Measurements from ENCODE around the gene C8A.

- TF ChIP-seq, protein P1, sequence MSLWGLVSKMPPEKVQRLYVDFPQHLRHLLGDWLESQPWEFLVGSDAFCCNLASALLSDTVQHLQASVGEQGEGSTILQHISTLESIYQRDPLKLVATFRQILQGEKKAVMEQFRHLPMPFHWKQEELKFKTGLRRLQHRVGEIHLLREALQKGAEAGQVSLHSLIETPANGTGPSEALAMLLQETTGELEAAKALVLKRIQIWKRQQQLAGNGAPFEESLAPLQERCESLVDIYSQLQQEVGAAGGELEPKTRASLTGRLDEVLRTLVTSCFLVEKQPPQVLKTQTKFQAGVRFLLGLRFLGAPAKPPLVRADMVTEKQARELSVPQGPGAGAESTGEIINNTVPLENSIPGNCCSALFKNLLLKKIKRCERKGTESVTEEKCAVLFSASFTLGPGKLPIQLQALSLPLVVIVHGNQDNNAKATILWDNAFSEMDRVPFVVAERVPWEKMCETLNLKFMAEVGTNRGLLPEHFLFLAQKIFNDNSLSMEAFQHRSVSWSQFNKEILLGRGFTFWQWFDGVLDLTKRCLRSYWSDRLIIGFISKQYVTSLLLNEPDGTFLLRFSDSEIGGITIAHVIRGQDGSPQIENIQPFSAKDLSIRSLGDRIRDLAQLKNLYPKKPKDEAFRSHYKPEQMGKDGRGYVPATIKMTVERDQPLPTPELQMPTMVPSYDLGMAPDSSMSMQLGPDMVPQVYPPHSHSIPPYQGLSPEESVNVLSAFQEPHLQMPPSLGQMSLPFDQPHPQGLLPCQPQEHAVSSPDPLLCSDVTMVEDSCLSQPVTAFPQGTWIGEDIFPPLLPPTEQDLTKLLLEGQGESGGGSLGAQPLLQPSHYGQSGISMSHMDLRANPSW (CRISPR knock-in tag; IDR thresholded peaks at IDR 0.05; ENCODE audit: borderline replicate concordance), result no peak
- no peak for TF ChIP-seq ZNF317 (CRISPR knock-in tag; IDR thresholded peaks at IDR 0.05)
- no peak for TF ChIP-seq ZBTB4 (CRISPR knock-in tag; IDR thresholded peaks at IDR 0.05; ENCODE audit: borderline replicate concordance)
- no peak for TF ChIP-seq NFATC3 (CRISPR knock-in tag; IDR thresholded peaks at IDR 0.05)
- TF ChIP-seq, protein P2, sequence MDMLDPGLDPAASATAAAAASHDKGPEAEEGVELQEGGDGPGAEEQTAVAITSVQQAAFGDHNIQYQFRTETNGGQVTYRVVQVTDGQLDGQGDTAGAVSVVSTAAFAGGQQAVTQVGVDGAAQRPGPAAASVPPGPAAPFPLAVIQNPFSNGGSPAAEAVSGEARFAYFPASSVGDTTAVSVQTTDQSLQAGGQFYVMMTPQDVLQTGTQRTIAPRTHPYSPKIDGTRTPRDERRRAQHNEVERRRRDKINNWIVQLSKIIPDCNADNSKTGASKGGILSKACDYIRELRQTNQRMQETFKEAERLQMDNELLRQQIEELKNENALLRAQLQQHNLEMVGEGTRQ (IDR thresholded peaks at IDR 0.05; ENCODE audit: low read depth, low read length), result no peak
- TF ChIP-seq, protein P2 (CRISPR knock-in tag; IDR thresholded peaks at IDR 0.05; ENCODE audit: borderline replicate concordance), result no peak
- TF ChIP-seq ZNF207 (IDR thresholded peaks at IDR 0.05; ENCODE audit: borderline replicate concordance), result no peak
- no peak for TF ChIP-seq ZNF644 (CRISPR knock-in tag; IDR thresholded peaks at IDR 0.05; ENCODE audit: low read depth)
- TF ChIP-seq IRF1 (CRISPR knock-in tag; IDR thresholded peaks at IDR 0.05; ENCODE audit: low read depth), result no peak
- TF ChIP-seq ZNF350 (CRISPR knock-in tag; IDR thresholded peaks at IDR 0.05; ENCODE audit: borderline replicate concordance, low read depth), result no peak
- TF ChIP-seq, protein P3, sequence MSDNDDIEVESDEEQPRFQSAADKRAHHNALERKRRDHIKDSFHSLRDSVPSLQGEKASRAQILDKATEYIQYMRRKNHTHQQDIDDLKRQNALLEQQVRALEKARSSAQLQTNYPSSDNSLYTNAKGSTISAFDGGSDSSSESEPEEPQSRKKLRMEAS (IDR thresholded peaks at IDR 0.05), result no peak
- no peak for TF ChIP-seq HOXA3 (CRISPR knock-in tag; IDR thresholded peaks at IDR 0.05)
- no peak for TF ChIP-seq YEATS4 (CRISPR knock-in tag; IDR thresholded peaks at IDR 0.05; ENCODE audit: borderline replicate concordance)
- TF ChIP-seq ZNF468 (CRISPR knock-in tag; IDR thresholded peaks at IDR 0.05), result no peak
Observed at GRCh38 chr1:56897150-56898004, 42.8 kb downstream of the C8A start.

Data from HepG2 (cell line).